CD4-positive, alpha-beta T cell treated with Interleukin-1 beta for 1 hour (primary cell): Measurements from ENCODE around the gene SUSD1.
"Not testable (repeated sequence)": the region's sequence is repeated elsewhere in the genome, so short reads cannot be mapped to it uniquely, and the experiment has no call there.

Source experiments
- DNase-seq, 2 donors: peaks; one replicate each; pipeline ENCODE4 v3.0.0-alpha.2; 2020 to 2022

The SUSD1 gene

DNA sequence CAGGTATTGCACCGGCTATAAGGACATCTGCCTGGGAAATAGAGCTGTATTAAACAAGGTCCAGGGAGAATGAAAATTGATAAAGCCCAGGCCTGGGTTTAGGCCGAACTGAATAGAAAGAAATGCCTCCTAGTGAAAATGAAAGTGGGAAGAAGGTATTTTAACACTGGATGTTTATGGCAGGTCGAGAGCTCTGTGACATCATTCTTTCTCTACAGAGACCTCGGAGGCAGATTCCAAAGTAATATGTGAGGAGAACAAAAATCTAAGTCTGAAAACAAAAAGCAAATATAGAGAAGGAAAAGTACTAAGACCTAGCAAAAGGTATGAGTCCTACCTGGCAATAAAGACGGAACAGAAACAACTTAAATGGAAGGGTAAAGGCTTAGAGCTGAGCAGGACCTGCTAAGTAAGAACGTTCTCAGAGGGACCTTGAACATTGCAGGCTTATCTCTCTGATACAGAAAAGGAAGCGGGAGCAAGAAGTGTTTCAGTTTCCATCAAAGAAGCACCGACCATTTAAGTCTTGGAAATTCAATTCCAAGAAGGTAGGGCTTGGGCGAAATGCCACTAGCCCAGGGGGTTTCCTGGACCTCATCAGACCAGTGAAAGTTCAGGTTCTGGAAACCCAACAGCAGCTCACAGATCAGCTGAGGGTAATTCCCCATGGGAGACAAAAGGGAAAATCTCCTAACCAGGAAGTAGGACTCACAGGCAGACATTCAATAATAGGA is 80.0 kb downstream of the SUSD1 start:
- no peak for DNase-seq

DNA sequence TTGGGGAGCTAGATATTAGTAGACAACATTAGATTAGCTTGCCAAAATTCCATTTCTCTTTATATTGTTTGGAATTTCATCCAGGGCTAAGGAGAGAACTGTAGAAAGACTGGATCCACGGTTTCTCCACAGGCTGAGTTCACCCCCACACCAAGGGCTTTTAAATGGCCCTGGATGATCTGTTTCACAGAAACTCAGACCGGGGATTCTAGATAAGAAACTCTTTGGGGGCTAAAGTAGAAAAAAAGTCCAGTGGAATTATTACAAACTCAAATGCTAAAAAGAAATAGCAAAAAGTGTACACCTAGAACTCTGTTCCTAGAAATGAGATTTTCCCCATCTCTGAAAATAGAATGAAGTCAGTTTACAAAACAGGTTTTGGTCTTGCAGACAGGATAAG is 80.9 kb downstream of the SUSD1 start:
- DNase-seq: no peak

DNA sequence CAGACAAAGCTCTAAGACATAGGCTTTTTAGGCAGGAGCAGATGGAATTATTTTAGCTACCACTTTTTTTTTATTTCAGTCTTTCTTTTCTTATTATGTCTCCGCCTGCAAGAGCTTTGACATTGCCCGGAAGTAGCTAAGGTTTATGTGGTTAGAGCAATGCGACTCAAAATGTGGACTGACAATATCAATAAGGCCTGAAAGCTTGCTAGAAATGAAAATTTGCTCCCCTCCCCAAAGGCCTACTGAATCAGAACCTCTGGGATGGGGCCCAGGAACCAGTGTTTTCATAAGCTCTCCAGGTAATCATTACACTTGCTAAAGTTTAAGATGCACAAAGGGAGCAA is 81.3 kb downstream of the SUSD1 start:
- peak in 1 of 2 donors; percentile 21 for DNase-seq

DNA sequence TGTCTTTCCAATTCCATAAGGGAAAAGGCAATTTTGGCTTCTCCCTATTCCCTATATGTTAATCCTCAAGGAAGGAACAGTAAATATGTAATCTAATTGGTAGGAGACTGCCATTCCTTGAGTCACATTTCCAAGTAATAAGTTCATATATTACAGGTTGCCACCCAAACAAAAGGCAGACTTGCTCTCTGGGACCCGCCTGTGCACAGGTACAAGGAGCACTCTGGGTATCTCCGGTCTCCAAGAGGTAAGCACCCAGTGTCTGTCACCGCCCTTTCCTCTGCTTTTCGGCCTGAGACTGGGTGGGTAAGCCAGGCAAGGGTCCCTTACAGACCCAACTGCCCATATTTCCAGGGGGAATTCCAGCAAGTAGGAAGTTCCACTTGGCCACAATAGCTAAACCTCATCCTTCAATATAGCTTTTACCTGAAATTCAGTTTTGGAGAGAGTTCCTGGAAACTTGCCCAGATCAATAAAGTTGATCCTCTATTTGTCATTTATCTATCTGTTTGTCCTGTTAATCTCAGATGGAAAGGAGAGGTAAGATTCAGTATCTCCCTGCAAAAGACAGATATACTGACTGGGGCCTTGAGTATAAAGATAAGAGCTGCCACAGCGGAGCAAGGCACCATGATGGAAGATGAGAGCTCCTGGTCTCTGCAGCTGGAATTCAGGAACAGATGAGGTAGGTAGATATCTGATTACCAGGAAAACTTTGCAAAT is 81.8 kb downstream of the SUSD1 start:
- no peak for DNase-seq

DNA sequence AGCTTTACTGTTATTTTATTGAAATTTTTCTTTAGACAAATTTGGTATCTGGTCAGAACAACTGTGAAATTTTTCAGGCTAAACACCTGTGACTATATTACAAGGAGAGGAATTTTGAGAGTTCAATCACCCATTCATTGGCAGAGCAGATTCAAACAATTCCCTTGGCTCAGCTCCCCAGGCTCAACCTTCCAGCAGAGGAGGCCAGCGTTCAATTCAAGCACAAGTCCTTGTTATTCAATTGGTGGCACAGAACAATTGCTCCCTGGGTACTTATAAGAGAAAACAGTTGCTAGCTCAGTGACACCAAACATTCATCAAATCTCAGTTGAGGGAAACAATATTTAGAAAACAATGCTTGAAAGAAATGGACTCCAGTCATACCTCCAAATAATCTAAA is 83.3 kb downstream of the SUSD1 start:
- no peak for DNase-seq

DNA sequence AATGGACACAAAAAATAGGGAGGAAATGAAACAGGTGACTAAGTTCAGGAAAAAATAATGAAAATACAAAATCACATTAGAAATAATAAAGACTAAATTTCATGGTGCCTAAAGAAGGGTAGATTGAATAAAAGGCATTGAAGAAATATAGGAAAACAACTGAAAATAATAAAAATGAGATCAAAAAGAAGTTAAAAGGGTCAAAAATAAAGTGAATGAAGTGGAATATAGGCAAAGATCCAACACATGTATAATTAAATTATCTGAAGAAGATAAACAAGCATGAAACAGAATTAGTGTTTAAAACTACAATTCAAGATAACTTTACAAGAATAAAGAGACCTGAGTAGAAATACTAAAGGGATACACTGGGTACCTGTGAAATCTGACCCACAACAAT is 87.6 kb downstream of the SUSD1 start:
- DNase-seq: no peak

DNA sequence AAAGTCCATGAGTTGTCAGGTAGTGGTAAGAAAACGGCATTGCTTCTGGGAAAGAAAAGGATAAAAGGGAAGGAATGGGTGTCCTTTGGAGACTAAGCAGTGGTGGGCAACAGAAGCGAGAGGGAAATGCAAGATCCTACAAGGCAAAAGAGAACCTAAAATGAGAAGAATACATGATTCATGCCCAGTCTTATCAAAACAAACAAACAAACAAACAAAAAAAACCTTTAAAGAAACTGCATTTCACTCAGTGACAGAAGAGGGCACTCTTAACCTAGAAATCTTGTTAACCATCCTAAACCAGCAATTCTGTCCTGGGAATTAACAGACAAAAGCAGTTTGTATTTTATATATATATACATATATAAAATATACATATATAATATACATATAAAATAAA is 88.5 kb downstream of the SUSD1 start:
- peak in 1 of 2 donors; percentile 22 for DNase-seq

DNA sequence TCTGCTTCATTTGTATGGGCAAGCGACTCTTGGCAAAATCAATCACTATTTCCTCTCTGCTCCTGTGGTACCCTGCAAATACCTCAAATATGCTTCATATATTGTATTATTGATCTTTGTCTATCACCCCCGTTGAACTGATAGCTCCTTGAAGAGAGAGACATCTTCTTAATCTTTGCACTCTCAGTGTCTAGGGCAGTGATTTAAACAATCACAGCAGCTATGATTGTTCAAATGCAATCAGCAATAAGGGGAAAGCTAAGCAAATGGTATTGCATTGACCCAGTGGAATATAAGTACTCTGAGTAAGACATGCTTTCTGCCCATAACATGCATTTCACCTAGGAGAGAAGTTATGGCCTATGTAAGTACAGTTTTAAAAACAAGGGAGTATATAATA is 90.2 kb downstream of the SUSD1 start:
- no peak for DNase-seq

DNA sequence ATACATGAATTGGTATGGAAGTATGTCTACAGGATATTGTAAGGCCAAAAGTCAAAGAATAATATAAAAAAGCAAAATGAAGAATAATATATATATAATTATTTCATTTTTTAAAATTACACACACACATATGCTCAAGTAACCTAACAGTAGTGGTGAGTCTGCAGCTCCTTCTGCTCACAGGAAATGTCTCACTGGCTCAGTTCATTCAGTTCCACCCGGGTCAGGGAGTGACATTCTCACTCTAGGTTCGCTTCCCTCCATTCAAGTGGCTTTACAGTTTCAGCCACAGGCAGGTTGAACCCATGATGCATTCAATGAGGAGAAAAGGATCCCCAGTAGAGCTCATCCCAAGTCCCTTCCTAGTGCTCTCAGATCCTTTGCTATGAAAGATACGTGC is 90.8 kb downstream of the SUSD1 start:
- DNase-seq: no peak

DNA sequence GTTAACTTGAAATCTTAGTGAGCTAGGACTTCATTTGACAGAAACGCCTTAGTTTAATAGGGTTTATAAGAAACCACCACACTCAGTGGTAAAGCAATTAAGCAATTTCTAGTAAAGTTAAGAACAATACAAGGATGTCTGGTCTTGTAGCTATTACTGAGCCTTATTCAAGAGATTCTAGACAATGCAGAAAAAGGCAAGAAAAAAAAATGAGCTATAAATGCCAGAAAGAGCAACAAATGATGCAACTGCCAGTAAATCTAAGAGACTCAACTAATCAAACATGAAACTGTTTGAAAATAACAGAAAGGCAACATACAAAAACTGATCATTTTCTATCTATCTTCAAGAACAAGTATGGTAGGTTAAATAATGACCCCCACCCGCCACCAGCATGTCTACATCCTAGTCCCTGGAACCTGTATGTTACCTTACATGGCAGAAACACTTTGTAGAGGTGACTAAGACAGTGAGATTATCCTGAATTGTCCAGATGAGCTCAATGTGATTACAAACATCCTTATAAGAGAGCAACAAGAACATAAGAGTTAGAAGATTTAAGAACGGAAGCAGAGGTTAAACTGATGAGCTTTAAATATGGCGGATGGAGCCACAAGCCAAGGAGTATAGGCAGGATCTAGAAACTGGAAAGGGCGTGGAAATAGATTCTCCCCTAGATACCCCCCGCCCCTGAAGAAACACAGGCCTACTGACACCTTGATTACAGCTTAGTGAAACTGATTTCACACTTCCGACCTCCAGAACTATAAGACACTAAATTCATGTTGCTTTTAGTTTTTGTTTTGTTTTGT is 93.0 kb downstream of the SUSD1 start:
- no peak for DNase-seq

DNA sequence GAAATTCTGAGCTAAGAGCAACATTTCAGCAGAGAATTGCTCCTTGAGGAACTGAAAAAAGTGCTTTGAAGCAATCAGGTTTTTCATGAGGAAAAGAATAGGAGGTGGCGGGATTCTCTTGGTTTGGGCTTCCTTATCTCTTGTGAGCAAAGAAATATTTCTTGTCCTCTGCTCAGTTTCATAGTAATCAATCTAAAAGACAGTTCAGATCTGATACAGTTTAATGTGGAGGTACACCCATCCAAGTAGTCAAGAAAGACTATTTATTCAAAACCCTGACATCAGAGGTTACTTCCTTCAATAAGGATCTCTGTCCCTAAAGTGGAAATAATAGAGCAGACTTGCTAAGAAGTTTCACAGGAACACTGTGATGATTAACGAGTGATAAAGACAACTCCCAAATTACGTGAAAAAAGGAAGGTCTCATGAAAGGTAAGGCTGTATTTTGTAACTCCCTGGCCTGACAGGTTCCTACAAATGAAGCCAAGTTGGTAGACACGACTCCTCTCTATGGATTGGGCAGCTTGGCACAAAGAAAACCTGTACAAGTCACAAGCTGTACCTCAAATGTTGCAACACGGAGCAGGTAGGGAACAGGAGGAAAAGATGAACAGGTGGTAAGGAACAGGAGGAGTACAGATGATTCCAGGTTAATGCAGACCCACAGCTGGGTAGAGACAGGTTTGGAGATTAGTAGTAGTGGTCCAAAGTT is 94.1 kb downstream of the SUSD1 start:
- no peak for DNase-seq

DNA sequence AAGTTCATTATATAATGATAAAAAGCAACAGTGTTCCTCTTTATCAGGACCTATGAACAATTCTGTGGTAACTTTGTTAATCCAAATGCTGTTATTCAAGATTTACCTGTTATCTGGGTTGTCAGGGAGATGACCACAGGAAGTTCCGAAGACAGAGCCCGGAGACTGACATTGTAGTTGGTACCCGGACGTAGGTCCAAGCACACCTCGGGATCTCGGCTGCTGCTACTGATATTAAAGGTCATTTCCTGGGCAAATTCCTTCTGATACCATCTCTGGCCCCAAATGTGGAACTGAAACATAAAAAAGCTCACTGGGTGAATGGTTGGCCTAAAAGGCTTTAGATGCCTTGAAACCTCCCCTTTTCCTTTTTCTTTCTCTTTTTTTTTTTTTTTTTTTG is 96.7 kb downstream of the SUSD1 start:
- no peak for DNase-seq

DNA sequence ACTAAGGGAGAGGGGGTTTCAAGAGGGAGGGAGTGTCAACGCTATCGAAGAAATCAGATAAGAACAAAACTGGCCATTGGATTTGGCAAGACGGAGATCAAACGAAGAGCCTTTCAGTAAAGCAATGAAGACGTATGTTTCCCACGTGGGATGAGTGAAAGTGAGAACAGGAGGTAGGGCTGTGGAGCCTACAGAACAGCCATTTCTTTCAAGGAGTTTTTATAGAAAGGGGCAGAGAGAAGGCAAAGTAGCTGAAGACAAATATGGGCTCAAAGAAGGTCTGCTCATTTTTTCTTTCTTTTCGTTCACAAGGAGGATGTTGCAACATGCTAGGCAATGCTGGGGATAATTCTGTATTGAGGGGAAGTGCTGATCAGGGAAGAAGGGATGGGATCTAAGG is 98.3 kb downstream of the SUSD1 start:
- no peak for DNase-seq

DNA sequence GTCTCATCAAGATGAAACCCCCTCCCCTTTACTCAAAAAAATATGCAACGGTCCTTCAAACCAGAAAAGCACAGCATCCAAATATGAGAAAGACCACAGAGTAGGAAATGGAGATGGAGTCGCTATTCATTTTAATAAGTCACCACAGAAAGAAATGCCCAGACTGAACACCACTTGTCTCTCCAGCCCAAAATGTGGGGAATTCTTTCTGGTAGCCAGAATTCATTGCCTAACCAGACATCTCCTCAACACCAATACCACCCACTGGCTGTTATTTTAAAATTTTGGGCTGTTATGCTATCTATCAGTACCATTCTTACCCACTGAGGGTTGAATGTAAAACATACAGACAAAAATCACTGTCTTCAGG is 100.1 kb downstream of the SUSD1 start:
- DNase-seq: no peak

DNA sequence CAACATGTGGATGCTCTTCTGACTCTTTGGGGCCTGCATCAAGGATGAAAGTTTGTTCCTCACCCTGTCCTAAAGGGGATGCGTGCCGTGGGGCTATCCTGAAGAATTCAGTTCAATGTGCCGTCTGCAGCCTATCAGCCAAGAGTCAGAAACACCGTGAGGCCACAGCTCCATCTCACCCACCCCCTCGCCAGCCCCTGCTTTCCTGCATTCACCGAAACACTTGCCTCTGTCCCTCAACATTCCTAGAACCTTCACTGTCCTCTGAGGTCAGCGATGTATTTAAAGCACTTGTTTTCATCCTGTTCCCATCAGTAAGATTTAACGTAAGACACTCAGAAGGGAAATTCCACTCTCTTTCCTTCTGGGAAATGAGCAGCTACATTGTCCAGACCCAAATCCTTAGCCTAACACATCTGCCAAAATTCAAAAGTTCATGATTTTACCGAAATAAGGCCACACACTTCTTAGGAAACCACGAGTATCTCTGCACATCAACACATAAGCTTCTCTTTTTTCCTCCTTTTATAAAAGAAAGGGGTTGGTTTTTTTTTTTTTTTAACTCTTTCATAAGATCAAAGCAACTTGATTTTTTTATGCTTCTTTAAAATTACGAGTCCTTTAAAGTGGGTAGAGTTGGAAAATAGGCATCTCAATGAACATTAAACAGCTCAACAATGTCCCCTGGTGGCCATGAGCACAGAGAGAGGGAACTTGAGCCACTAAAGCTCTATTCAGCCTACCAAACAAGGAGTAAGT is 100.7 kb downstream of the SUSD1 start:
- DNase-seq: peak; percentile 66 to 76

DNA sequence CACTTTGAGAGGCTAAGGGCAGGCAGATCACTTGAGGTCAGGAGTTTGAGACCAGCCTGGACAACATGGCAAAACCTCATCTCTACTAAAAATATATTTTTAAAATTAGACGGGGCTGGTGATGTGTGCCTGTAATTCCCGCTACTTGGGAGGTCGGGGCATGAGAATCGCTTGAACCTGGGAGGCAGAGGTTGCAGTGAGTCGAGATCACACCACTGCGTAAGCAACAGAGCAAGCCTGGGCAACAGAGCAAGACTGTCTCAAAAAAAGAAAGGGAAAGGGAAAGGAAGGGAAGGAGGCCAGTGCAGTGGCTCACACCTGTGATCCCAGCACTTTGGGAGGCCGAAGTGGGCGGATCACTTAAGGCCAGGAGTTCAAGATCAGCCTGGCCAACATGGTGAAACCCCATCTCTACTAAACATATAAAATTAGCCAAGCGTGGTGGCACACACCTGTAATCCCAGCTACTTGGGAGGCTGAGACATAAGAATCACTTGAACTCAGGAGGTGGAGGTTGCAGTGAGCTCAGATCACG is 101.4 kb downstream of the SUSD1 start:
- not testable (repeated sequence) for DNase-seq

DNA sequence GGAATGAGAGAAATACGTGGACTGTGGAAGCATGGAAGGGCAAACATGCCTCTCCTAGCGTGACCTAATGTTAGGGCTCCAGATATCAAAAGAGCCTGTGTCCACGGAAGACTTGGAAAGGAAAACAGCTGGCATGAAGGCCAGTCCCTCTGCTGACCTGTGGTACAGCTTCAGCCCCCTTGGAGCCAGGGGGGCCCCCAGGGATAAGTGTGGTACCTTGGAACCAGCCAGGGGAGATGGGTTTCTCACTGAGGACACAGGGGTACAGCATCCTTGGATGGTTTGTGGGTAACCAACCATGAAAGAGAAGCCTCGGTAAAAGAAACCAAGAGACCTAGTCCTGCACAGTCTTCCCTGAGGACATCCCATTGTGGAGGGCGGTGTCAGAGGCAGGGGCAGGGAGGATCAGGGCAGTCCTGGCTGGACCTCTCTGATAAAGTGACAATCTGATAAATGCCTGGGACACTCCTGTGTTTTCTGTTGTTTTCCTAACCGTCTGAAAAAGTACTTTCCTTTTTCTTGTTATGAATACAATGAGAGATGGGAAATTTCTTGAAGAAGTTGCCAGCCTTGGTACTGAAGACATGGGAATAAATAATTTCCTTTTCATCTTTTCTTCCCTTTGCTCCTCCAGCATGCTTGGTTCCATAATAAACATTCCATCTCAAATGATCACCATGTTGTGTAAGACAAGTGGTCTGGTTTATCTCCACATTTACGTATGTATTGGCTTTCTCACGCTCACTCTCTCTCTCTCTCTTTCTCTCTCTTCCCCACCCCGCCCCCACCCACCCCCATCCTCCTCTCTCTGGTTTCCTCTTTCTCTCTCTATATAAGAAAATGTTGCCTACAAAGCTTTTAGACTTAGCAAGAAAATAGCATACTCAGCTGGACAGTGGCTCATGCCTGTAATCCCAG is 102.1 kb downstream of the SUSD1 start:
- no peak for DNase-seq

DNA sequence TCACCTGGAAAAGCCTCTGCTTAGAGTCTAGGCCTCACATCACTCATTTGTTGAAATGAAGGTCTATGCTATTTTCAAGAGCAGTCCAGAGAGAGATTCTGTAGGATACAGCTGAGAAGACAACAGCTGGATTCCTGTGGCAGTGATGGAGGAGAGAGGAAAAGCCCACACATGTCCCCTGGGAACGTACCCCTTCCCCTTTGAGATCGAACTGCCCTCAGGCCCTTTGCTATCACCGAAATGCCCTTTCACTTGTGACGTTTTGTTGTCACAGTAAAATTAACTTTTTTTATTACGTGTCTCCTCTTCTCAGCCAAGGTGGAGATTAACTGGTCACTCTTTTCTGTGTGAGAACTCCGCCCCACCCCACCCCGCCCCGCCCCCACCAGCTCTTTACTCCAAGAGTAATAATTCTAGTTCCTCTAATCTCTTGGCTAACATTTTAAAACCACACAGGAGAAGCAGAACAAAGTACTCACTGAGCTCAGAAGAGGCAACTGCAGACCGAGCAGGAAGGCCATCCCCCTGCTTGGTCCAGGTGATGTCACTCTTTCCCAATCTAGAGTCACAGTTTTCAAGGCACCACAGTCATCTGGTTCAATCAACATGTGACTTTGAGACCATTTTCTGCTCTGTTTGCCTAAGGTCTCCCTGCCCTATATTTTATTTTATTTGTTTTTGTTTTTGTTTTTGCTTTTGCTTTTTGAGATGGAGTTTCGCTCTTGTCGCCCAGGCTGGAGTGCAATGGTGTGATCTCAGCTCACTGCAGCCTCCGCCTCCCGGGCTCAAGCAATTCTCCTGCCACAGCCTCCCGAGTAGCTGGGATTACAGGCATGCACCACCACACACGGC is 105.6 kb downstream of the SUSD1 start:
- peak in 1 of 2 donors; percentile 40 for DNase-seq

DNA sequence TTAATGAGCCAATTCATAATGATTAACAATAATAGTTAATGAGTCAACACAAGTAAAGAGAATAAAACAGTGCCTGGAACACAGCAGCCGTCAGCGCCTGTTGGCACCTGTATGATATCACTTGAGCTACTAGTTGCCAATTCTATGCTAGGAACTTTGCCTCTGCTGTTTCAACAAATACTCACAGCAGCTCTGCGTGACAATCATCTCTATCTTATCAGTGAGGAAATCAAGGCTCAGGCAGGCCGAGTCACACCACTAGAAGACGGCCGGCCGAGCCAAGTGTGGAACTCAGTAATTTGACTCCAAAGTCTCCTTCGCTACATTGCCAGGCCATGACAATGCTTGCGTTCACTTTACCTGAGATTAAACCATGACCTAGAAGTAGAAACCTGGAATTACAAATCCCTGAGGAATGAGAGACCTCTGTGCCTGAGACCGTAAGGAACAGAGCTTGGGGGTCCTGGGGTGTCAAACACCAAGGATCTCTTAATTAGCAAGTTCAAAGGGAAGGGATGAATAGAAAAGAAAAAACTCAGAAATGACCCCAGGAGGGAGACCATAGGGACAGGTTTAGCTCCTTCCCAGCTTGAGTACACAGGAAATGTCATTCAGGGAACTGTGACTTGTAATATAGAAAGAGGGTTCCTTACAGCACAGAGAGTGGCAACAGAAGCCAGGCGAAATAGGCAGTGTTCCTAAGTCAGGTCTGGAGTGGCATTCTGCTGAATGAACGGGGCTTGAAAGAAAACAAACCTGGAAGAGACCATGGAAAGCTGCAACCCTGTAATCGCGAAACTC is 109.1 kb downstream of the SUSD1 start:
- DNase-seq: no peak
